PC-9 (cell line): Measurements from ENCODE around the gene TTC38.

Experiments used
- CTCF ChIP-seq: fragments of 200-600 bp; sonication (generic); conservative IDR thresholded peaks from 2 replicates; pipeline ENCODE4 v1.6.1; 2017; ENCODE audit warnings: mixed run types, antibody characterized with exemption, mild to moderate bottlenecking, moderate library complexity
- EZH2 ChIP-seq: fragments of 200-600 bp; sonication (generic); IDR thresholded peaks from 2 replicates; pipeline ENCODE4 v1.8.0; 2017; ENCODE audit warnings: antibody characterized with exemption, low read depth

- TF ChIP-seq CTCF (no peak), EZH2 (no peak)
These were observed 24.9 kb downstream of the TTC38 start for GRCh38 chr22:46292732-46293131.
